Gastrocnemius medialis (tissue), 4 donors: ENCODE data around the gene PSMC3.

Source experiments
- CTCF ChIP-seq, 5 experiments: fragments of 450-650 bp in 3 of 5; fragments of 200-600 bp in 2 of 5; sonication (generic) in 2 of 5; IDR thresholded peaks in 4 of 5; conservative IDR thresholded peaks in 1 of 5; 1 replicate in 4 of 5; 2 replicates in 1 of 5; pipeline ENCODE4 v1.5.1; 2016 to 2019; ENCODE audit warnings: antibody characterized with exemption in 5 of 5, mild to moderate bottlenecking in 3 of 5, moderate library complexity in 3 of 5
- POLR2A ChIP-seq, 2 donors: fragments of 450-650 bp; IDR thresholded peaks; one replicate each; pipeline ENCODE4 v1.6.1; 2017; ENCODE audit warnings: antibody characterized with exemption in 2 of 2, mild to moderate bottlenecking in 2 of 2, moderate library complexity in 2 of 2

- TF ChIP-seq CTCF (IDR thresholded peaks at IDR 0.05 in 4 of 5, conservative IDR thresholded peaks at IDR 0.05 in 1 of 5) (no peak), POLR2A (IDR thresholded peaks at IDR 0.05) (no peak)
These were observed 30.3 kb downstream of the PSMC3 start for GRCh38 chr11:47396049-47396320.
